Cardiac muscle cell (in vitro differentiated cells and primary cell): Measurements from ENCODE around the gene AP1AR. TPM values are rescaled to one million over a fixed set of nuclear protein-coding genes. Genes with fewer than 3 reads are reported as not detected.
A peak's percentile ranks its signal among the peaks of the same experiment; 100 is the strongest.

Source experiments
- DNase-seq, 2 donors: peaks; one replicate each; pipeline versions ENCODE4 v3.0.0 to v3.0.0-alpha.2; 2010 to 2017; ENCODE audit warnings: low read depth in 1 of 2, low spot score in 1 of 2
- H3K27ac ChIP-seq: fragments of 200-600 bp; sonication (generic); 2 replicates; pipeline ENCODE4 v1.5.1; 2016
- H3K27me3 ChIP-seq: fragments of 200-600 bp; sonication (generic); 2 replicates; pipeline ENCODE4 v1.6.0; 2016; ENCODE audit warnings: control low read depth
- H3K36me3 ChIP-seq: fragments of 200-600 bp; sonication (generic); 2 replicates; pipeline ENCODE4 v1.5.1; 2016; ENCODE audit warnings: control low read depth
- H3K4me1 ChIP-seq: fragments of 200-600 bp; sonication (generic); 2 replicates; pipeline ENCODE4 v1.8.1; 2017; ENCODE audit warnings: low read depth, mild to moderate bottlenecking, mixed run types
- H3K4me3 ChIP-seq: fragments of 200-600 bp; sonication (generic); 2 replicates; pipeline ENCODE4 v1.5.1; 2016; ENCODE audit warnings: mild to moderate bottlenecking
- H3K9me3 ChIP-seq: fragments of 200-600 bp; sonication (generic); 2 replicates; pipeline ENCODE4 v1.5.1; 2017; ENCODE audit warnings: low read depth, mild to moderate bottlenecking, control low read depth
- polyA plus RNA-seq: library from polyadenylated mRNA; unstranded; fragments of >200 nt; fragmentation: Nextera tagmentation; extraction: Ambion mirVana; gene quantifications from 2 replicates; pipeline ENCODE4 v1.2.1, GENCODE V29; 2016
- total RNA-seq: library from RNA; depleted of rRNA; stranded (reverse); fragments of >200 nt; gene quantifications from 2 replicates; pipeline ENCODE4 v1.2.3, GENCODE V29; 2016
- TF ChIP-seq, protein P1 (sequence below): IDR thresholded peaks from 2 replicates; pipeline ENCODE4 v1.5.1; 2012; ENCODE audit warnings: low read depth, mild to moderate bottlenecking, low read length

Gene AP1AR
- total and polyA plus RNA-seq, 2 experiments from 2014 or later = 21.7 to 28.0 TPM

DNA sequence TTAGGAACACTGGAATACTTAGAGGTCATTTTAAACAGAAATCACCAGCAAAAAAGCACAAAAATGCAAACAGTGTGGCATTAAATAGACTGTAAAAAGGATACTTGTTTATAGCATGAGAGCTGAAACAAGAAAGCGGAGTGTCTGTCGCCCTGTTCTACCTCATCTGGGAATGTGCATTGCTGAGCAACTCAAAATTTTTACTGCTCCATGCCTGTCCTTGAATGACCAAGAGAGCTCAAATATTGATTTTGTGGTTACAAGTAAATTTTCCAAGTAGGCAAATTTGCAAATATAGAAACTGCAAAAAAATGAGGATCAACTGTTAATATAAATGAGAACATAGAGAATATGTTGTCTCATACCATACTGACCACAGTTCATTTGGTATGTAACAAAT lies 25.5 kb downstream of the AP1AR start:
- H3K36me3 ChIP-seq = peaks cover 19% of the 10 kb centered on the region
- no peak overlapping the region for H3K4me3 ChIP-seq
- no peak for DNase-seq
- no peaks in the 10 kb centered on the region for H3K9me3 ChIP-seq
- no peak overlapping the region for H3K27ac ChIP-seq
- H3K27me3 ChIP-seq = no peaks in the 10 kb centered on the region
- TF ChIP-seq, protein P1, sequence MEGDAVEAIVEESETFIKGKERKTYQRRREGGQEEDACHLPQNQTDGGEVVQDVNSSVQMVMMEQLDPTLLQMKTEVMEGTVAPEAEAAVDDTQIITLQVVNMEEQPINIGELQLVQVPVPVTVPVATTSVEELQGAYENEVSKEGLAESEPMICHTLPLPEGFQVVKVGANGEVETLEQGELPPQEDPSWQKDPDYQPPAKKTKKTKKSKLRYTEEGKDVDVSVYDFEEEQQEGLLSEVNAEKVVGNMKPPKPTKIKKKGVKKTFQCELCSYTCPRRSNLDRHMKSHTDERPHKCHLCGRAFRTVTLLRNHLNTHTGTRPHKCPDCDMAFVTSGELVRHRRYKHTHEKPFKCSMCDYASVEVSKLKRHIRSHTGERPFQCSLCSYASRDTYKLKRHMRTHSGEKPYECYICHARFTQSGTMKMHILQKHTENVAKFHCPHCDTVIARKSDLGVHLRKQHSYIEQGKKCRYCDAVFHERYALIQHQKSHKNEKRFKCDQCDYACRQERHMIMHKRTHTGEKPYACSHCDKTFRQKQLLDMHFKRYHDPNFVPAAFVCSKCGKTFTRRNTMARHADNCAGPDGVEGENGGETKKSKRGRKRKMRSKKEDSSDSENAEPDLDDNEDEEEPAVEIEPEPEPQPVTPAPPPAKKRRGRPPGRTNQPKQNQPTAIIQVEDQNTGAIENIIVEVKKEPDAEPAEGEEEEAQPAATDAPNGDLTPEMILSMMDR = no peak
- H3K4me1 ChIP-seq = no peaks in the 10 kb centered on the region

DNA sequence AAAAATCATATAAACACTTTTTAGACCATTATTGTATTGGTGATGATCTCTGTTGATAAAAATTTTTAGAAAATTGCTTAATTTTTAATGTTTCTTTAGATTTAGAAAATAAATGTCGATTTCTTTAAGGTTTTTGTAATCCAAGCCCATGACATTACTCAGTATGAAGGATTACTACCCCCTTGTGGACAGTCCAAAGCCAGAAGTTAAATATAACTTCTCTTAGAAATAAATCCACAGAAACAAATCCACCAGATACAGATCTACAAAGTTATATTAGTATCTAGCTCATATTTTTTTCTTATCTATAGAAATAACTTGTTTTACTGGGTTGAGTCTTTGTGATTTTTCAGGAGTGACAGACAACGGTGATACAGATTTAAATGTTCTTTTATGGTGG lies 35.2 kb downstream of the AP1AR start:
- no peaks in the 10 kb centered on the region for H3K27me3 ChIP-seq
- H3K36me3 ChIP-seq = peaks cover 13% of the 10 kb centered on the region
- no peak overlapping the region for H3K4me3 ChIP-seq
- H3K27ac ChIP-seq = no peak overlapping the region
- H3K4me1 ChIP-seq = no peaks in the 10 kb centered on the region
- DNase-seq = peak in 1 of 2 donors; percentile 54
- TF ChIP-seq, protein P1 = peak; percentile 52
- no peaks in the 10 kb centered on the region for H3K9me3 ChIP-seq

DNA sequence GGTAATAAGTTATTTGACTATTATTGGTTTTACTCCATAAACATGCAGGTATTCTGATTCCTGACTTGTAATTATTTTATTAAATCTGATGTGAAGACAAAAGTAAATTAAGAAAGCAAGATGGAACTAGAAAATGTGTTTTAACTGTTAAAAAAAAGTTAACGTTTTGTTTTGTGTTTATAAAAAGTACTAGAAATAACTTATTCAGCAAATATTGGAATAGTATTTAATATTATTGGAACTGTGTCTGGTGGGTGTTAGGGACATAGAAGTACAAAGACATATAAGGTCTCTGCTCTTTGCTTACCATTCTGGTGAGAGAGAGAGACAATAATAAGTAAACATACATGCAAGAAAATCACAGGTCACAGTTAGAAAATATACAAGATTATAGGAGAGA lies 38.5 kb downstream of the AP1AR start:
- no peak for DNase-seq
- H3K27ac ChIP-seq = no peak overlapping the region
- no peaks in the 10 kb centered on the region for H3K9me3 ChIP-seq

DNA sequence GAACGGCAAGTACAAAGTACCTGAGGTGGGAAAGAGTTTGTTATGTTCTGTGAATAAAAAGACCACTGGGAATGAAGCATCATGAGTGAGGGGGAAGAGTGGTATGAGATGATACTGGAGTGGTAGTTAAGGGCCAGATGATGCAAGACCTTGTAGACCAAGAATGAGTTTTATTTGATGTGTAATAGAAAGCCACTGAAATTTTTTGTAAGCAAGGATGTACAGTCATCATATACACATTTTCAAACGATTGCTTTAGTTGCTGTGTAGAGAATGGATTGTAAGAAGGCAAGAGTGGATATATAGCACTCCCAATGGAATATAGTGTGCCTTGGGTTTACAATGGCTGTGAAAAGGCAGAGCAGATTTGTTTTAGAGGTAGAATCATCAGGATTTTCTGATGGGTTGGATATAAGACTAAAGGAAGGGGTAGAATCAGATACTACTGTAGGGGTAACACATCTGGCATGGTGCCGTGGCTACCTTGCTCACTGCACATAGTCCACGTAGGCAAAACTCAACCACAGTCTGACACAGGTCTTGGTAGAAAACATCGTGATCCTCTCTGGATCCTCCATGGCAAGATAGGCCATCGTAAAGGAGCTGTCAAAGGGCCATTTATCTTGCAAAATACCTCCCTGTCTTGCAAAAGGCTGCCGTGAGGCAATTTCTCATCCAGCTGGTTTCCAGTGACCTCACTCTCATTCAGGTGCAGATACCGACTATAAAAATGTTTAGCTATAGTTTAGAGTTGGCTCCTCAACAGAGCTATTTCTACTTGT lies 39.2 kb downstream of the AP1AR start:
- no peaks in the 10 kb centered on the region for H3K4me1 ChIP-seq
- H3K4me3 ChIP-seq = no peak overlapping the region
- no peaks in the 10 kb centered on the region for H3K27me3 ChIP-seq
- no peaks in the 10 kb centered on the region for H3K9me3 ChIP-seq
- TF ChIP-seq, protein P1 = no peak
- no peak overlapping the region for H3K27ac ChIP-seq
- peaks cover 8% of the 10 kb centered on the region for H3K36me3 ChIP-seq
- DNase-seq = peak in 1 of 2 donors; percentile 66

More for the DNA sequence above, 38.5 kb downstream of the AP1AR start:
- H3K36me3 ChIP-seq = peaks cover 8% of the 10 kb centered on the region
- TF ChIP-seq, protein P1 = no peak
- no peak overlapping the region for H3K4me3 ChIP-seq
- H3K27me3 ChIP-seq = no peaks in the 10 kb centered on the region
- H3K4me1 ChIP-seq = no peaks in the 10 kb centered on the region

DNA sequence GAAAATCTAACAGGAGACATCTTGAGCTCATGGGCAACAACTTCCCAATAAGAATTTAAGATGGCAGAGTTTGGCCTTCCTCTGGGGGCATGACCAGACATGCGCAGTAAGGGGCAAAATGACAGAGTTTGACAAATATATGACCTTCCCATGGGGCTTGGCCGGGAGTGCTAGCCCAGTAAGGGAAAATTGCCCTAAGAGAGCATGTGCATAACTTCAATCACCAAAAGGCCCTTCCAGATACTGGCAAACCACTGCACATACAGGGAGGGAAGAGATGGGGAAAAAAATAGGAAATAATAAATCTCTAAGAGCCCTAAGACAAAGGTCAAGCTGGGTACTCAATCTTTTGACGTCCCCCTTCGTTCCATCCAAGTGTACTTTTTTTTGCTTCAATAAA lies 40.7 kb downstream of the AP1AR start:
- Histone ChIP-seq H3K36me3 (peaks cover 4% of the 10 kb centered on the region), H3K27me3 (no peaks in the 10 kb centered on the region), H3K9me3 (no peaks in the 10 kb centered on the region), H3K4me3 (no peak overlapping the region), H3K27ac (no peak overlapping the region), H3K4me1 (no peaks in the 10 kb centered on the region)
- DNase-seq = no peak
- TF ChIP-seq, protein P1 = no peak
